Measurements from ENCODE around the gene EIF4E.
"Not testable (repeated sequence)": the region's sequence is repeated elsewhere in the genome, so short reads cannot be mapped to it uniquely, and the experiment has no call there.

DNA sequence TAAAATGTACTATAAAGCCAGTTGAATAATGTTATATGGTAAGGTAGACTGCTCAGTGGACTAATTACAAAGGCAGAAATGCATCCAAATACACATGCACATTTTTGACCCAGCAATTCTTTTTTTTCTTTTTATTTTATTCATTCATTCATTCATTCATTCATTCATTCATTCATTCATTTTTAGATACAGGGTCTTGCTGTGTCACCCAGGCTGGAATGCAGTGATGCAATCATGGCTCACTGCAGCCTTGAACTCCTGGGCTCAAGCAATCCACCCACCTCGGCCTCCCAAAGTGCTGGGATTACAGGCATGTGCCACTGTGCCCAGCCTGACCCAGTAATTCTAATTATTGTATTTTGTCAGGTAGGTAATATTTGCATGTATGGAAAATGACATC, 97.9 kb downstream of the EIF4E start:
- not testable (repeated sequence) for TF ChIP-seq TAF1, POLR2A (IDR thresholded peaks at IDR 0.05; ENCODE audit: low read depth, low read length)
